GM18526 (cell line): Measurements from ENCODE around the gene SPATS2L.

ENCODE experiments used
- POLR2A ChIP-seq: IDR thresholded peaks from 3 replicates; pipeline ENCODE4 v1.6.1; 2011; ENCODE audit not compliant: insufficient read length; ENCODE audit errors: extremely low read depth

SPATS2L gene

DNA sequence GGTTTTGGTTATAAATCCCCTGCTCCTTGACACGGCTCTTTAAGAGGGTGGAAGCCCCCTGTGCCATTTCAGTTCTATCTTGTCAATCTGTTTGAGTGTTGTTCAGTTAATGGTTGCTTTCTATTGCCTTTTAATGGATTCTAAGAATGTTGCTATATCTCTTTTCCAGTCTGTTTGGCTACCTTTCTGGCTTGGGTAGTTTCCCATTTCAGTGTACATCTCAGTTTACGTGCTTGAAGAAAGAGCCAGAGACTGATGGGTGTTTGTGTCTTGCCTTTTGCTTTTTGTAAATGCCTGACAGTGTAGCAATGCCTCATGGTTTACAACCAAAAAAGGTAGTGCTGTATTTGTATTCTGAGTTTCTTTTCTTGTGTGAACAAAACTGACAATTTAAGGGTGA, 45.3 kb downstream of the SPATS2L start:
- no peak for TF ChIP-seq POLR2A

DNA sequence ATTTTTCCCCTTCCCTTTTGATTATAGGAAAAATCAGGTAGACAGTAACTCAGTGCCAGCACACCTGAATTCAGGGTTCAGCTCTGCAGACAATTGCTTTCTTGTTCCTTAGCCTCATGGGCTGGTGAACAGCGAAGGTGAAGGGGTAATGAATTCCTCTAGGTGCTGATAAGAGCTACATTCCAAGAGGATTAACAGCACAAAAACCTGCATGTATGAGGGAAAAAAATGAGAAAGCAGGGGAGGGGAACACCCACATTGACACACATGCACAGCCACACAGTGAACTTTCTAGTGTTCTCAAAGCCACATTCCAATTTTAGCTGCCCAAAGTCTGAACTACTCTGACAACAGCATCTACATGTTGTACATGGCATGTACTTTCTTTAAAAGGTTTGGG, 46.1 kb downstream of the SPATS2L start:
- TF ChIP-seq POLR2A, result no peak

DNA sequence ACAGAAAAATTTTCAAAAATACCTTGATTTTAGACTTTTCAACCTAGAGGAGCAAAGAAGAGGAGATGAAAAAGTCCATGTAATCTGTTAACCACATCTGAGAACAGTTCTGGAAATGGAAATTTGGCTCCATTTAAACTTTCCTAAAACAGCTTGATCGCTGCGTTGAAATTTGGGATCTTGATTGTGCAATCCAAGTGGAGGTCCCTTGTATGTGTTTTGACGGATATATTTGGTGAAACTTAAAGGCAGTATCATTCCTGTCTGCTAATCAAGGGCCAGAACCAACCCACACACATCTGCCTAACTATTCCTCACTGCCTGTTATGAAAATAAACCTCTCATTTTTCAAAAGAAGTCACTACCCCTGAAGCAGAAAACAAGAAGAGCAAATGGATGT, 46.6 kb downstream of the SPATS2L start:
- no peak for TF ChIP-seq POLR2A

DNA sequence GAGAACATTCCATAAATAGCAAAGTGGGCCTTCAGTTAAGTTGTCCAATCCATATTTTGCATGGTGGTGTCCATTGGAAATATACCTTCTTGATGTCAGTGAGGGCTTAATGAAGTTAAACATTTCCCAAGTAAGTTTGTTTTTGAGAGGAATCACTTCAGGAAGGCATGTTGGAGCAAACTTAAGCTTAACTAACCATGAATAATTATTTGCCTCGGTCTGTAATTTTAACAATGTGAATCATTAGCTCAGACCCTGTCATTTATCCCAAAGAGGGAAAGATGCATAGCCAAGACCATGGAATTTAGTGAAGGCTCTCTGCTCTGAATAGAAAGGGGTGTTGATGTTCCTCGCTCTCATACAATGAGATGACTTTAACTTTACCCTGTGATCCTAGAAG, 47.4 kb downstream of the SPATS2L start:
- TF ChIP-seq POLR2A, result no peak

DNA sequence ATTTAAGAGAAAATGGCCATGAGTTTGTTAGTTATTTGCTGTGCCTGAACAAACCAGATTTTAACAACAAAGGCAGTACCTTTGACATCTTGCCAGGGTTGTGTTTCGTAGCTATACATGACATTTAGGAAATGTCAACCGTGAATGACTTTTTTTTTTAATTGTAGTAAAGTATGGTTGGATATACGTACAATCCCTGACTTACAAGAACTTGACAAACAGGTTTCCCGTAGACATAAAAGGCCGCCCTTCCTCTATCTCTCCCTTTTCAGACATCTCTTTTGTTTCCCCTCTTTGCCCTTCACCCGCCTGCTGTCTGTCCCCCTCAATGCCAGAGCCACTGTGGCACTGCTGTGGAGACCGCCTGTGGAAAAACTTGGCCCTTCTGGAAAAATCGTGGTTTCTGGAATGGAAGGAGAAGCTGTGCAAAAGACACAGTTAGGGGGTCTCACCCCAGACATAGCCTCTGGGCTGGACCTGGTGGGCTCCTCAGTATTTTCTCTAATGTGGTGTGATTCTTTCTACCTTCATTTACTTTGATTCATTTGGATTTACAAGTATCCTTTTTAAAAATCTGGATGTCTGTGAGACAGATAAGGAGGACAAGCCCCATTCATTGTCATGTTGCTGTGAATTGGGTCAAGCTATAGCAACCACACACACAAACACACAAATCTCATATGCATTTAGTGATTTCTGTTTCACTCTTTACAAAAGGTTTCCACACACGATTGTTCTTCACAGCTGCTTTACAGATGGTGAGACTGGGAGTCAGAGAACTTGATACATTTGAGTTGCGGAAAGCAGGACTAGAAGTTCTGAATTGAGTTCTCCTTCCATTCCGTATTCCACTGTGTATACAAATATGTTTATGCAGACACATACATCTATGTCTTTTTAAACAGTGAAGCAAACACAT, 48.6 kb downstream of the SPATS2L start:
- TF ChIP-seq POLR2A, result no peak

DNA sequence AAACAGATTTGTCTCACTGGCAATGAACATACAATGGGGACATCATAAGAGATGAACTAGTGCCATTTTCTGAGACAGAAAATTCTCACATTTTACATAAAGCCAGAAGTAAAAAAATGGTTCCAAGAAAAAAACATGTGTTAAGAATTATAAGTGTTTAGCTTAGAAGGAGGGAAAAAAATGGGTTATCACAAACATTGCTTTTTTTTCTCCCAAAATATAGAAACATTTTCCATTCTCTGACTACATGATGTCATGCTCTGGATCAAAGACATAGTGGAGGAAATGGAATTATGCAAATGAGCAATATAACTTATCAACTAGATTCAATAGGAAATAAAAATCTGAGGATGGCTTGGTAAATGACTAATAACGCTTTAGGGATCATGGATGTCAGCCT, 49.8 kb downstream of the SPATS2L start:
- TF ChIP-seq POLR2A, result no peak

DNA sequence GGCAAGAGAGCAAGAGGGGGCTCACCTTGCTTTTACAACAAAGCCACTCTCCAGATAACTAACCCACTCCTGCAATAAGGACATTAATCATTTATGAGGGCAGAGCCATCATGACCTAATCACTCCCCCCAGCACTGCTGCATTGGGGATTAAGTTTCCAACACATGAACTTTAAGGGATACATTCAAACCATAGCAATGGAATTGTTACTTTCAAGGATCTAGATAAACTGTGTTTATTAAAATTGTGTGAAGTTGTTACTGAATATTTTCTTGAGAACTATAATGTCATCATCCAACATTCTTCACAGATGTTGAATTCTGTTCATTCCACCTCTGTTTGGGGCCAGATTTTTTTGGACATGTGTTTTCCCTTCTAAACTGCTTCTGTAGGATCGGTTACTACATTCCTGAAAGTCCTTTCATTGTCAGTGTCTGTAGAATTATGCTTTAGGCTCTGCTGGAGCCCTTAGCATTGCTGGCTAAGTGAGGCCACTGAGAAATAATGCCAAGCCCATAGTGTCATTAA, 50.4 kb downstream of the SPATS2L start:
- no peak for TF ChIP-seq POLR2A

DNA sequence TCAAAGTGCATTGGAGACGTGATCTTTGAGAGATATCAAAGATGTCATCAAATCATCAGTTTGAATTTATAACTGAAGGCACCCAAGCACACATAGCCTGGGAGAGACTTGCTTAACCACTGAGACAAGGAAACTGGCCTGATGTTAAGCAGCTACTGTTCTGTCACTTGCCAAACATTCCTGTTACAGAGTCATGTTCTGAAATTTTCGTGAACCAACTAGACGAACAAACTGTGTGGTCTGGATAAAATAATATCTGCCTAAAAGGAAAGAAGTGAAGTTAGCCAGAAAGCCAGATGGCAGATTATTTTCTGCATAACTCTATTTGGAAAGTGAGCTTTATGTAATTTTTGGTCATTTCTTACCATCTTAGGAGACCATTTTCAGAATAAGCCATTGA, 51.4 kb downstream of the SPATS2L start:
- no peak for TF ChIP-seq POLR2A

DNA sequence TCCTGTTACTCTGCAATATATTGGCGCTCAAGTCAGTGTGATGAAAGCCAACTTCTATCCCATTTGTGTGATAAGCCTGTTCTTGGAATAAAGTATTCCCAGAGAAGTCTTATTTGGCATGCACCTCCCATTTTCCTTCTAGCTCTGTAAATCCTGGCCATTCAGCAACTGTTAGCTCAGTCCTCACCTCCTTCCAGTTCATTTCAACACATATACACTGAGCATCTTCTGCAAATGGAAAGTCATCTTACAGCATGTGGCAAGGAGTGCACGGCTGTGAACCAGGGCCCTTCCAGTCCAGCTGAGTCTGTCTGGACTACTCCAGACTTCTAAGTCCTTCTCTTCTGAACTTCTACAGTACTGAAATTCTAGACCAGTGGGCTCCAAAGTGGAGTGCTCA, 53.1 kb downstream of the SPATS2L start:
- TF ChIP-seq POLR2A, result no peak

DNA sequence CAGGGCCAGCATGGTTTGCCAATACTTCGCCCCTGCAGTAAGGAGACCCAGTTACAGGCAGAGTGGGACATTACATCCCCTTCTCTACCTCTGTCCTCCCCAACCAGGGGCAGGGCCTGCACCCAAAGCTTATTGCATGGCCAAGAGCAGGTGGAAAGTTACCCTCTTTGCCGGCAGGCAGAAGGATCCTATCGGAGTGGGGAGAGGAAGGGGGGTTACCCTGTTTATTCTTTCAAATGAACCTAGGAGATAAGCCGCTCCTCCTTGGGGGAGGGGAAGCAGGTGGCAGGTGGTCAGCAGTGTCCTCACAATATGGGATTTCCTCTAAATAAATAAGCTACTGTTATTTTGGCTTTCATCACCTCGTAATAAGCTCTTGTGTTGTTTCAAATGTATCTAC, 53.9 kb downstream of the SPATS2L start:
- no peak for TF ChIP-seq POLR2A

DNA sequence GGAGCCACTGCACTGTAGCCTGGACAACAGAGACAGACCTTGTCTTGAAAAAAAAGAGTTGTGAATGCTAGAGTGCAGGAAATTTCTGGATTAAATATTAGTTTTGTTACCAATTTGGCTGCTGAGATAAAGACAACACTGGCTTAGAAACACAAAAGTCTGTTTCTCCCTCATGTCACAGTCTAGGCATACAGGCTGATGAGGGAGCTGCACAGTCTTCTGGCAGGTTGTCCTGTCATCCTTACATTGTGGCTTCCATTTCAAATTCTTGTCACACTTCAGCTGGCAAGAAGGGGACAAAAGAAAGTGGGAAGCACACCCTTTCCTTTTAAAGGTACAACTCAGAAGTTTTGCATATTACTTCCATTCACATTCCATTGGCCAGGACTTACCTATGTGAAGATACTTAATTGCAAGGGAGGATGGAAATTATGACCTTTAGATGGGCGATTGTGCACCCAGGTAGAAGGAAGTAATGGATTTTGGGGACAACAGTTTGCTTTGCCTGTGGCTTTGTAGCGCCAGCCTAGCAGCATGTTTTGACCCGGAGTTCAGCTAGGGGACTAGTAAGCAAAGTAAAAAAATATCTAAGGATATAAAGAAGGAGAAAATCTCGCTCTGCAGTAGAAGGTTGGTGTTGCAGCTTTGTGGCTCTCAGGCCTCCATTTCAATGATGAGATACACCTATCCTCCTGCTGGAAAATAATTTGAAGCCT, 55.9 kb downstream of the SPATS2L start:
- TF ChIP-seq POLR2A, result no peak

DNA sequence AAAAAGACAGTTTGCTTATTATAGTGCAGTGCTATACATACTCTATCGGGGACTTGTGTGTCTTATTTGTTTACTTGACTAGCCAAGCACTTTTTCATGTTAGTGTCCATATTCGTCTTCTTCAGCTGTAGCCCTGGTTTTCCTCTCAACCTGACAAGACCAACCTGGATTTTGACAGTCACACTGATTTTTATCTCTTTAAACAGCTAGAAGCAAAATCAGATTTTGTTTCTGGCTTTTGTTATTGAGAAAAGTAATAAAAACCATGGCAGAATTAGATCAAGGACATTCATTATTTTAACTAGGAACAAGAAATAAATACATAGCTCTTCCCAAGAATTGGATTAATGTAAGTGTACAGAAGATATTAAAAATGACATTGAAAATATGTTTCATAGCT, 56.8 kb downstream of the SPATS2L start:
- no peak for TF ChIP-seq POLR2A

DNA sequence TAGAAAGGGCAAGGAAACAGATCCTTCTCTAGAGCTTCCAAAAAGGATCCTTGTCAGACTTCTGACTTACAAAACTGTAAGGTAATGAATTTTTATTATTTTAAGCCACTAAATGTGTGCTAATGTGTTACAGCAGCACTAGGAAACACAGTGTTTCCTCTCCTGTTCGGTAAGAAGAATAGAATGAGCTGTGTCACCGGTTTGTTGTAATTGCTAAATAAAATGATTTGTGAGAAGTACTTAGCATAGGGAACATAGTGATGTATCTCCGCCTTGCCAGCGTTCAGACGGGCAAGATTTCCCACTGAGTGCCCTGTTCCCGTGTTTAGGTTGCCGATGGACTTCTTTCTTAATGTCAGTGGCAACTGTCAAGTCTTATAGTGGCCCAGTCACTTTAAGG, 57.6 kb downstream of the SPATS2L start:
- TF ChIP-seq POLR2A, result no peak

DNA sequence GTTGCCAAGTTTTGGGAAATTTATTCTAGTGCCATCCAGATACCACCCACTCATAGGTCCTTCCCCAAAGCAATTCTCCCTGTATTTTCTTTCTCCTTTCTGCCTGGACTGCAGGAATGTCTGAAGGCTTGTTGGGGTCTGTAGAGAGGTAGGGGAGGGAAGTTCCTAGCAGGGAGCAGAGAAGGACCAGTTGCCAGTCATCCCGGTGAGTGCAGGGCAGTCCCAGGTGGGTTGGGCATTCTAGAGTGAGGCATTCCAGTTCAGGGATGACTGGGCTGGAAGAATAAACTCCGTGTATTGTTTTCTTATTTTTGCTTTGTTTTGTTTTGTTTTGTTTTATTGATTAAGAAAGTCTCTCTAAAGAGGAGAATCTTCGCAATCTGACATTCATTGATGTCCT, 58.1 kb downstream of the SPATS2L start:
- no peak for TF ChIP-seq POLR2A

DNA sequence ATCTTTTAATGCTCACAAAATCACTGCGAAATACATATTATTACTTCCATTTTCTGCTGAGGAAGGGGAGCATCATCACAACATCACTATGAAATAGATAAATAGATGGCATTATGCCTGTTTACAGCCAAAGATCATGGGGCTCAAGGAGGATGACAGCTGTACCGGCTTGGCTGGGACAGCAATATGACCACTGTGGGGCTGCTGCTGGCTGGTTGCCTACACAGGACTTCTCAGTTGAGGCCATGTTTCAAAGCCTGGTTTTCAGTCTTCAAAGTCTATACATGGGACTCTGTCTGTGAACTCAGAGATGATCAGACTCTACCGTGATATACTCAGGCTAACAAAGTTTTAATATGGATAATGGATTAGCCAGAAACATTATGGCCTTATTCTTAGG, 58.7 kb downstream of the SPATS2L start:
- TF ChIP-seq POLR2A, result no peak

DNA sequence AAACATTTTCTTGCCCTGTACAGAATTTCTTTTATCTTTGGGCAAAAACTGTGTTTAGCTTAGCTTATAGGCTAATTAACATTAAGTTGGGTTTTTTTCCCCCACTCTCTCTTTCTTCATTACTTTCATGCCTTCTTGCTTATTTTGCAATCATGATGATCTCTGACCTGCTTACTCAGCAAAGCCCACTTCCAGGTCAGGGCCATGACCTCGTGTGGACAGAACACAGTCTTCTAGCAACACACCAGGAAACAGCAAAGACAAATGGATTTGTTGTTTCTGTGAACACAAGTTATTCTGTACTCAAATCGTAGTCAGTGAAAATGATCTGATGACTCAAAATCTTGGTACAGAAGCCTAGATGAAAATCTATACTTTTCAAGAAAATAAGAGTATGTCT, 60.7 kb downstream of the SPATS2L start:
- TF ChIP-seq POLR2A, result no peak
